Left lung (tissue), 10 donors: ENCODE results near the gene ITGA8. TPM values are rescaled to one million over a fixed set of nuclear protein-coding genes. Genes with fewer than 3 reads are reported as not detected.

Source experiments
- ATAC-seq: fragments of 200-7000 bp; cut with Tn5 transposase; one replicate; pipeline ENCODE4 v1.9.1; 2020; ENCODE audit warnings: moderate library complexity
- DNase-seq, 4 donors: peaks; one replicate each; pipeline ENCODE4 v3.0.0-alpha.2; 2013 to 2020
- H3K27ac ChIP-seq, 2 donors: fragments of 200-600 bp; sonication (generic) in 1 of 2; one replicate each; pipeline versions ENCODE4 v1.5.0 to v1.8.0; 2020 to 2021
- H3K27me3 ChIP-seq, 2 donors: fragments of 200-600 bp; sonication (generic) in 1 of 2; one replicate each; pipeline versions ENCODE4 v1.5.0 to v1.8.0; 2020 to 2021
- H3K36me3 ChIP-seq, 2 donors: fragments of 200-600 bp; sonication (generic) in 1 of 2; one replicate each; pipeline versions ENCODE4 v1.5.0 to v1.8.0; 2020 to 2021
- H3K4me1 ChIP-seq, 2 donors: fragments of 200-600 bp; one replicate each; pipeline ENCODE4 v1.8.0; 2021
- H3K4me3 ChIP-seq, 2 donors: fragments of 200-600 bp; sonication (generic) in 1 of 2; one replicate each; pipeline versions ENCODE4 v1.5.0 to v1.8.0; 2020 to 2021; ENCODE audit warnings: mild to moderate bottlenecking in 1 of 2
- H3K9me3 ChIP-seq, 2 donors: fragments of 200-600 bp; sonication (generic) in 1 of 2; one replicate each; pipeline versions ENCODE4 v1.5.0 to v1.8.0; 2020 to 2021
- intact Hi-C, 2 donors: fragments of 100-400 bp; cut with DNase I; formaldehyde crosslinking; loops; one replicate each; pipeline versions ENCODE4 v1.11.2 to v1.14.2; 2022
- polyA plus RNA-seq, 6 donors: library from polyadenylated mRNA; unstranded; fragments of 120-200 nt; gene quantifications; one replicate each; pipeline ENCODE4 v1.2.1, GENCODE V29; 2013; ENCODE audit not compliant: insufficient read length in 6 of 6
- total RNA-seq, 2 donors: library from RNA; stranded (reverse); fragmentation: NEBNext Ultra II Directional; extraction: Animal tissue kit (Norgen Biotek cat#: 25700); gene quantifications; one replicate each; pipeline ENCODE4 v1.2.1, GENCODE V29; 2021
- TF ChIP-seq, protein P1 (sequence below), 2 donors: fragments of 200-600 bp; sonication (generic) in 1 of 2; IDR thresholded peaks; one replicate each; pipeline versions ENCODE4 v1.5.0 to v1.8.0; 2021; ENCODE audit warnings: antibody characterized with exemption in 2 of 2
- donor health status: DM: no; HTN: yes; CAD: no.
- donor health status: DM: no; HTN: no; CAD: no.

ITGA8 gene
- total and polyA plus RNA-seq, 8 donors, result 23.7 to 83.3 (median 67.3) TPM

DNA sequence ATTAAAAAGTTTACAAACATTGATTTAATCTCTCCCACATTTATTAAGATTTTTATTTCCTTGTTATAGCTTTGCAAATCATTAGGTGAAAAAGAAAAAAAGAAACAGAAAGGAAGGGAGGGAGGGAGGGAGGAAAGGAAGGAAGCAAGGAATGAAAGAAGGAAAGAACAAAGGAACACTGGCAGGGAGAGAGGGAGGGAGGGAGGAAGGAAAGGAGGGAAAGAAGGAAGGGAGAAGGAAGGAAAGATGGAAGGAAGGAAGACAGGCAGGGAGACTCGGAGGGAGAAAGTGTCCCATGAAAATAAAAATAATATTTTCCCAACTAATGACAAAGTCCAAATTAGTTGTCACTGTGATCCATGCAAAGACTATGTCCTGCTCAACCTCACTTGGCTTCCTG lies 6.3 kb upstream of the ITGA8 start:
- TF ChIP-seq, protein P1, sequence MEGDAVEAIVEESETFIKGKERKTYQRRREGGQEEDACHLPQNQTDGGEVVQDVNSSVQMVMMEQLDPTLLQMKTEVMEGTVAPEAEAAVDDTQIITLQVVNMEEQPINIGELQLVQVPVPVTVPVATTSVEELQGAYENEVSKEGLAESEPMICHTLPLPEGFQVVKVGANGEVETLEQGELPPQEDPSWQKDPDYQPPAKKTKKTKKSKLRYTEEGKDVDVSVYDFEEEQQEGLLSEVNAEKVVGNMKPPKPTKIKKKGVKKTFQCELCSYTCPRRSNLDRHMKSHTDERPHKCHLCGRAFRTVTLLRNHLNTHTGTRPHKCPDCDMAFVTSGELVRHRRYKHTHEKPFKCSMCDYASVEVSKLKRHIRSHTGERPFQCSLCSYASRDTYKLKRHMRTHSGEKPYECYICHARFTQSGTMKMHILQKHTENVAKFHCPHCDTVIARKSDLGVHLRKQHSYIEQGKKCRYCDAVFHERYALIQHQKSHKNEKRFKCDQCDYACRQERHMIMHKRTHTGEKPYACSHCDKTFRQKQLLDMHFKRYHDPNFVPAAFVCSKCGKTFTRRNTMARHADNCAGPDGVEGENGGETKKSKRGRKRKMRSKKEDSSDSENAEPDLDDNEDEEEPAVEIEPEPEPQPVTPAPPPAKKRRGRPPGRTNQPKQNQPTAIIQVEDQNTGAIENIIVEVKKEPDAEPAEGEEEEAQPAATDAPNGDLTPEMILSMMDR (IDR thresholded peaks at IDR 0.05), result peak in 1 of 2 donors; percentile 0
- H3K4me3 ChIP-seq, result no peak overlapping the region
- no peaks in the 10 kb centered on the region for H3K4me1 ChIP-seq
- DNase-seq (no peak), ATAC-seq (no peak)
- peaks cover 0 to 3% of the 10 kb centered on the region in 2 donors for H3K9me3 ChIP-seq
- H3K36me3 ChIP-seq, result no peaks in the 10 kb centered on the region
- H3K27me3 ChIP-seq, result peaks cover 0 to 17% of the 10 kb centered on the region in 2 donors
- intact Hi-C loops, result loop anchor here in 1 of 2 donors (10.0 kb wide), 1 partner anchor 141 kb away; no protein-coding TSS in a partner anchor
- no peak overlapping the region for H3K27ac ChIP-seq

DNA sequence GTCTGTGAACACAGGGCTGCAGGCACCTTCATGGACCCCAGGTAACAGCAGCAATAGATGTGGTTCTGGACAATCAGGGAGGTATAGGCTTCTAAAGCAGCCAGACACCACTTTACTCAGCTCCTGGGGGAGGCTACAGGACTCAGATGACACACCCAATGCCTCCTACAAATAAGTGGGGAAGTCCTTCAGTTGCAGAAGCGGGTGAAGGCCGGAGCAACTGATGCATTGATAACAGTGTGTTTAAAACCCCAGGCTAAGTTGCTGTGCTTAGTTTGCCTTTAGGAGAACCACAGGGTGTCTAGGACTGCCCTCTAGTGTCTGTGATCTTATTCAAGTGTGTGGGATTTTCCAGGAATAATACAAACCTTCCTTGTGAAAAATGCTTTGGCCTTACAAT lies 5.9 kb upstream of the ITGA8 start:
- Histone ChIP-seq H3K36me3 (no peaks in the 10 kb centered on the region), H3K4me3 (no peak overlapping the region), H3K4me1 (no peaks in the 10 kb centered on the region), H3K27me3 (peaks cover 0 to 21% of the 10 kb centered on the region in 2 donors), H3K9me3 (peaks cover 0 to 3% of the 10 kb centered on the region in 2 donors), H3K27ac (no peak overlapping the region)
- intact Hi-C loops, result loop anchor here in 1 of 2 donors (10.0 kb wide), 1 partner anchor 141 kb away; no protein-coding TSS in a partner anchor
- peak; percentile 81 for ATAC-seq
- TF ChIP-seq, protein P1 (IDR thresholded peaks at IDR 0.05), result peak; percentile 16 to 35
- peak in 1 of 4 donors; percentile 71 for DNase-seq

DNA sequence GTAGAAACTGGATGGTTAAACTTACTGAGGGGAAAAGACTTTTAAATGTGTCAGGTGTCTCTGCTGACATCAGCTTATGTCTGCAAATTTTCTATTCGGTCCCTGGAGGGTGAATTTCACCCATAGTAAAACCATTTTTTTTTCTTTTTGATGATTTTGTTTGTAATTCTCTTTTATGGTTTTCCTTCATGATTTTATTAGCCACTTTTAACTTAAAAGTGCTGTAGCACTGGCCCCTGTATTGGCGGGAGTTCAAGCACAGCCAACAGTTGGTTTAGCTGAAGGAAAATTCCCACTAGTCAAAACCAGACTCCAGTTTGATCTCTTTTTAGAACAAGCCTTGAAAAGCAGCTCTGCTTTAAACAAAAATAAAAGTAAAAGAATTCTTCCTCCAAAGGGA lies 5.0 kb upstream of the ITGA8 start:
- TF ChIP-seq, protein P1 (IDR thresholded peaks at IDR 0.05), result no peak
- Histone ChIP-seq H3K27ac (no peak overlapping the region), H3K36me3 (no peaks in the 10 kb centered on the region), H3K4me3 (no peak overlapping the region), H3K4me1 (peaks cover 0 to 4% of the 10 kb centered on the region in 2 donors), H3K9me3 (no peaks in the 10 kb centered on the region), H3K27me3 (peaks cover 4 to 31% of the 10 kb centered on the region in 2 donors)
- ATAC-seq (no peak), DNase-seq (no peak)
- intact Hi-C loops, result loop anchor here in 1 of 2 donors (10.0 kb wide), 1 partner anchor 140 kb away; no protein-coding TSS in a partner anchor

DNA sequence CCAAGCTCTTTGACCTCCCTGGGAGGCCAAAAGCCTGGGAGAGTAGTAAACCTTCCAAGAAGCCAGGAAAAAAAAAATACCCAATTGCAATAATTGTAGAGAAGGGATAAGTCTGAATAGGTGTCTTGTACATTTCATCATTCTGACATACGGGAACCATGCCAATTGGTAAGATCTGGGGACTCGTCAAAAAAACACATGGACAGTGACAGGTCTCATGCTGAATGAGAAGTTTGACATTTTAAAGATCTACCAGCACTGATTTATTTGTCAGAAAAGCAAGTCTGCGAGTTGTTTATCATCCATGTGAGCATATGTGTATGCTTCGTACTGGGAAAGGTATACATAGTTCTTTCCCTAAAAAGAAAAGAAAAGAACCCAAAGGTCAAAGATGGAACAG lies 4.1 kb upstream of the ITGA8 start:
- peaks cover 12 to 39% of the 10 kb centered on the region in 2 donors for H3K27me3 ChIP-seq

DNA sequence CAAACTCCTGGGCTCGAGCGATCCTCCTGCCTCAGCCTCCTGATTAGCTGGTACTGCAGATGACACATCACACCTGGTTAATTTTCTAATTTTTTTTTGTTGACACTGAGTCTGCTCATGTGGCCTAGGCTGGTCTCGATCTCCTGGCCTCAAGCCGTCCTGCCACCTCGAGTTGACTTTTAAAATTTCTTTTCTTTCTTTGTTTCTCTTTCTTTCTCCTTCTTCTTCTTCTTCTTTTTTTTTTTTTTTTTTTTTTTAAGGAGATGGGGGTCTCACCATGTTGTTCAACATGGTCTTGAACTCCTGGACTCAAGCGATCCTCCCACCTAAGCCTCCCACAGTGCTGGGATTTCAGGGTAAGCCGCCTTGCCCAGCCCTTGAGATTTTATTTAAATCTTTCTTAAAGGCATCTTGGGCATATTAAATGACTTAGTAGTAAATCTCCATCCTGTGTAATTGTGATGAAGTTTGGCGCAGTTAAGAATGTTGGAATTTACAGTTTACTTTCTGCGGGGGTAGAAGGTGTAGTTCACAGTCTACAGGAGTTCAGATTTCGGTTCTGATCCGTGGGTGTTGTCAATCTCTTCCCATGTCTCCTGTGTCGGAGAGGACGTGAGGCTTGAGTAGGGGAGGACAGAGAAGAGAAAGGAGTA lies 1.0 kb upstream of the ITGA8 start:
- Histone ChIP-seq H3K36me3 (no peaks in the 10 kb centered on the region), H3K4me3 (no peak overlapping the region), H3K4me1 (peaks cover 0 to 4% of the 10 kb centered on the region in 2 donors), H3K9me3 (no peaks in the 10 kb centered on the region), H3K27me3 (peaks cover 16 to 57% of the 10 kb centered on the region in 2 donors), H3K27ac (no peak overlapping the region)
- DNase-seq, result no peak
- TF ChIP-seq, protein P1 (IDR thresholded peaks at IDR 0.05), result no peak
- intact Hi-C loops, result loop anchor here in 1 of 2 donors (10.0 kb wide), 1 partner anchor 136 kb away; no protein-coding TSS in a partner anchor
- ATAC-seq, result no peak

More for the DNA sequence above, 4.1 kb upstream of the ITGA8 start:
- no peaks in the 10 kb centered on the region for H3K9me3 ChIP-seq
- intact Hi-C loops, result loop anchor here in 1 of 2 donors (10.0 kb wide), 1 partner anchor 139 kb away; no protein-coding TSS in a partner anchor
- H3K4me1 ChIP-seq, result peaks cover 0 to 4% of the 10 kb centered on the region in 2 donors
- ATAC-seq (no peak), DNase-seq (no peak)
- no peaks in the 10 kb centered on the region for H3K36me3 ChIP-seq
- no peak overlapping the region for H3K4me3 ChIP-seq
- TF ChIP-seq, protein P1 (IDR thresholded peaks at IDR 0.05), result no peak
- no peak overlapping the region for H3K27ac ChIP-seq
